Measurements from ENCODE around the gene NIPA2. TPM values are rescaled to one million over a fixed set of nuclear protein-coding genes. Genes with fewer than 3 reads are reported as not detected.

Gene NIPA2
- total RNA-seq, 2 experiments from 2014 or later = 96.1 to 112 TPM

- H3K79me2 ChIP-seq (ENCODE audit: insufficient read depth, low read depth, low read length) = no peaks in the 10 kb centered on the region
- ChIA-PET CTCF (ENCODE audit: unreplicated experiment) (no interaction called here), POLR2A (interaction anchor here (0.5 kb wide), 1 partner anchor 570 kb away, joined by 3 read pairs; no protein-coding TSS in a partner anchor)
- no peak overlapping the region for H3K27ac ChIP-seq (ENCODE audit: low read depth, low read length, poor library complexity, severe bottlenecking)
- no peak for TF ChIP-seq CTCF (conservative IDR thresholded peaks at IDR 0.05; ENCODE audit: low read length)
- no peak for TF ChIP-seq EZH2phosphoT487 (IDR thresholded peaks at IDR 0.05; ENCODE audit: borderline replicate concordance, low read depth, low read length)
- no TSS peak for BruUV-seq (replicated peaks)
- H2AFZ ChIP-seq (ENCODE audit: low read length) = no peak overlapping the region
- no peaks in the 10 kb centered on the region for H3K36me3 ChIP-seq (ENCODE audit: insufficient read depth, low read length)
- no peaks in the 10 kb centered on the region for H3K9me2 ChIP-seq (ENCODE audit: insufficient read depth, low read length)
- H3K4me1 ChIP-seq (ENCODE audit: insufficient read depth, low read length, poor library complexity, severe bottlenecking) = no peaks in the 10 kb centered on the region
- no peaks in the 10 kb centered on the region for H4K20me1 ChIP-seq (ENCODE audit: insufficient read depth, low read length)
- DNase-seq (ENCODE audit: low spot score) = no peak
- no peaks in the 10 kb centered on the region for H3K9me3 ChIP-seq (ENCODE audit: low read length)
- no peak overlapping the region for H3K4me3 ChIP-seq (ENCODE audit: low read depth, low read length, poor library complexity, severe bottlenecking)
- no peak overlapping the region for H3K4me2 ChIP-seq (ENCODE audit: low read length)
- intact Hi-C loops (cut with micrococcal nuclease; ENCODE audit: unreplicated experiment) = no loop called here
Observed at GRCh38 chr15:22891426-22892210, 53.2 kb downstream of the NIPA2 start.

GRCh38 chr15:22892333-22892732 lies 53.9 kb downstream of the NIPA2 start:
- no peaks in the 10 kb centered on the region for H3K9me2 ChIP-seq (ENCODE audit: insufficient read depth, low read length)
- no peaks in the 10 kb centered on the region for H3K9me3 ChIP-seq (ENCODE audit: low read length)
- no peaks in the 10 kb centered on the region for H3K4me1 ChIP-seq (ENCODE audit: insufficient read depth, low read length, poor library complexity, severe bottlenecking)
- no peaks in the 10 kb centered on the region for H4K20me1 ChIP-seq (ENCODE audit: insufficient read depth, low read length)
- BruUV-seq (replicated peaks) = no TSS peak
- no peaks in the 10 kb centered on the region for H3K36me3 ChIP-seq (ENCODE audit: insufficient read depth, low read length)
- H3K4me2 ChIP-seq (ENCODE audit: low read length) = no peak overlapping the region
- no peak for DNase-seq (ENCODE audit: low spot score)
- intact Hi-C loops (cut with micrococcal nuclease; ENCODE audit: unreplicated experiment) = no loop called here
- ChIA-PET POLR2A (interaction anchor here (0.5 kb wide), 1 partner anchor 569 kb away, joined by 3 read pairs; no protein-coding TSS in a partner anchor), CTCF (ENCODE audit: unreplicated experiment) (interaction anchor here (1.3 kb wide), 1 partner anchor 8 kb away, joined by 3 read pairs; no protein-coding TSS in a partner anchor)
- H3K27ac ChIP-seq (ENCODE audit: low read depth, low read length, poor library complexity, severe bottlenecking) = no peak overlapping the region
- TF ChIP-seq CTCF (conservative IDR thresholded peaks at IDR 0.05; ENCODE audit: low read length) (no peak), EZH2phosphoT487 (IDR thresholded peaks at IDR 0.05; ENCODE audit: borderline replicate concordance, low read depth, low read length) (no peak)
- no peak overlapping the region for H3K4me3 ChIP-seq (ENCODE audit: low read depth, low read length, poor library complexity, severe bottlenecking)
- no peak overlapping the region for H2AFZ ChIP-seq (ENCODE audit: low read length)
- no peaks in the 10 kb centered on the region for H3K79me2 ChIP-seq (ENCODE audit: insufficient read depth, low read depth, low read length)

GRCh38 chr15:22893081-22893480 lies 54.6 kb downstream of the NIPA2 start:
- Histone ChIP-seq H2AFZ (ENCODE audit: low read length) (no peak overlapping the region), H3K27ac (ENCODE audit: low read depth, low read length, poor library complexity, severe bottlenecking) (no peak overlapping the region), H3K36me3 (ENCODE audit: insufficient read depth, low read length) (no peaks in the 10 kb centered on the region), H3K9me3 (ENCODE audit: low read length) (no peaks in the 10 kb centered on the region), H3K4me1 (ENCODE audit: insufficient read depth, low read length, poor library complexity, severe bottlenecking) (no peaks in the 10 kb centered on the region), H3K4me3 (ENCODE audit: low read depth, low read length, poor library complexity, severe bottlenecking) (no peak overlapping the region), H3K79me2 (ENCODE audit: insufficient read depth, low read depth, low read length) (no peaks in the 10 kb centered on the region), H3K9me2 (ENCODE audit: insufficient read depth, low read length) (no peaks in the 10 kb centered on the region), H4K20me1 (ENCODE audit: insufficient read depth, low read length) (no peaks in the 10 kb centered on the region), H3K4me2 (ENCODE audit: low read length) (no peak overlapping the region)
- BruUV-seq (replicated peaks) = no TSS peak
- POLR2A ChIA-PET = no interaction called here
- intact Hi-C loops (cut with micrococcal nuclease; ENCODE audit: unreplicated experiment) = no loop called here
- TF ChIP-seq EZH2phosphoT487 (IDR thresholded peaks at IDR 0.05; ENCODE audit: borderline replicate concordance, low read depth, low read length) (no peak), CTCF (conservative IDR thresholded peaks at IDR 0.05; ENCODE audit: low read length) (no peak)
- DNase-seq (ENCODE audit: low spot score) = no peak
- CTCF ChIA-PET (ENCODE audit: unreplicated experiment) = interaction anchor here (1.3 kb wide), 1 partner anchor 9 kb away, joined by 3 read pairs; no protein-coding TSS in a partner anchor

Measured in OCI-LY7 (cell line).